Measurements from ENCODE around the gene SHROOM2.

The SHROOM2 gene

GRCh38 chrX:9955506-9955905, 169.3 kb downstream of the SHROOM2 start:
- H3K36me3 ChIP-seq (replicated peaks), result no peaks in the 10 kb centered on the region
- in situ Hi-C loops (cut with HindIII; ENCODE audit: low pct_ligation_motif_present, low sequenced_read_pairs), result no loop called here
- H3K4me3 ChIP-seq (ENCODE audit: low read depth, low read length), result no peak overlapping the region
- no peak overlapping the region for H3K27ac ChIP-seq
- DNase-seq, result peak; percentile 23
- no peak for TF ChIP-seq CTCF (IDR thresholded peaks at IDR 0.05; ENCODE audit: low read depth, low read length, missing control alignments)
- H3K27me3 ChIP-seq (replicated peaks), result no peaks in the 10 kb centered on the region

GRCh38 chrX:9957743-9958142, 171.5 kb downstream of the SHROOM2 start:
- in situ Hi-C loops (cut with HindIII; ENCODE audit: low pct_ligation_motif_present, low sequenced_read_pairs), result no loop called here

GRCh38 chrX:9958183-9958582, 172.0 kb downstream of the SHROOM2 start:
- no peak for DNase-seq
- Histone ChIP-seq H3K27ac (no peak overlapping the region), H3K4me3 (ENCODE audit: low read depth, low read length) (no peak overlapping the region), H3K36me3 (replicated peaks) (no peaks in the 10 kb centered on the region), H3K27me3 (replicated peaks) (no peaks in the 10 kb centered on the region)
- no peak for TF ChIP-seq CTCF (IDR thresholded peaks at IDR 0.05; ENCODE audit: low read depth, low read length, missing control alignments)
- in situ Hi-C loops (cut with HindIII; ENCODE audit: low pct_ligation_motif_present, low sequenced_read_pairs), result no loop called here

More at GRCh38 chrX:9957743-9958142, 171.5 kb downstream of the SHROOM2 start:
- no peak for TF ChIP-seq CTCF (IDR thresholded peaks at IDR 0.05; ENCODE audit: low read depth, low read length, missing control alignments)
- no peak for DNase-seq
- Histone ChIP-seq H3K27ac (no peak overlapping the region), H3K27me3 (replicated peaks) (no peaks in the 10 kb centered on the region), H3K36me3 (replicated peaks) (no peaks in the 10 kb centered on the region), H3K4me3 (ENCODE audit: low read depth, low read length) (no peak overlapping the region)

GRCh38 chrX:9961750-9962149, 175.5 kb downstream of the SHROOM2 start:
- no peaks in the 10 kb centered on the region for H3K27me3 ChIP-seq (replicated peaks)
- H3K4me3 ChIP-seq (ENCODE audit: low read depth, low read length), result no peak overlapping the region
- H3K27ac ChIP-seq, result no peak overlapping the region
- TF ChIP-seq CTCF (IDR thresholded peaks at IDR 0.05; ENCODE audit: low read depth, low read length, missing control alignments), result no peak
- DNase-seq, result no peak
- no peaks in the 10 kb centered on the region for H3K36me3 ChIP-seq (replicated peaks)
- in situ Hi-C loops (cut with HindIII; ENCODE audit: low pct_ligation_motif_present, low sequenced_read_pairs), result no loop called here

- no peaks in the 10 kb centered on the region for H3K27me3 ChIP-seq (replicated peaks)
- DNase-seq, result no peak
- no peak within 1 kb of the TSS for H3K27ac ChIP-seq
- in situ Hi-C loops (cut with HindIII; ENCODE audit: low pct_ligation_motif_present, low sequenced_read_pairs), result no loop called here
- TF ChIP-seq CTCF (IDR thresholded peaks at IDR 0.05; ENCODE audit: low read depth, low read length, missing control alignments), result no peak
- no peak within 1 kb of the TSS for H3K4me3 ChIP-seq (ENCODE audit: low read depth, low read length)
- H3K36me3 ChIP-seq (replicated peaks), result no peaks in the 10 kb centered on the region
These were observed 180.7 kb downstream of the SHROOM2 start, which contains the start of gene CLDN34 for GRCh38 chrX:9966775-9967408. TSS of gene CLDN34 (plus strand) at chrX:9967358. CDS start at chrX:9967358, 0 bp downstream.

- no peak overlapping the region for H3K27ac ChIP-seq
- no peak overlapping the region for H3K4me3 ChIP-seq (ENCODE audit: low read depth, low read length)
- no peak for TF ChIP-seq CTCF (IDR thresholded peaks at IDR 0.05; ENCODE audit: low read depth, low read length, missing control alignments)
- no peak for DNase-seq
- H3K36me3 ChIP-seq (replicated peaks), result no peaks in the 10 kb centered on the region
- H3K27me3 ChIP-seq (replicated peaks), result no peaks in the 10 kb centered on the region
- in situ Hi-C loops (cut with HindIII; ENCODE audit: low pct_ligation_motif_present, low sequenced_read_pairs), result no loop called here
These were observed 191.4 kb downstream of the SHROOM2 start for GRCh38 chrX:9977635-9978034.
